Measurements from ENCODE around the gene PEAK1.

DNA sequence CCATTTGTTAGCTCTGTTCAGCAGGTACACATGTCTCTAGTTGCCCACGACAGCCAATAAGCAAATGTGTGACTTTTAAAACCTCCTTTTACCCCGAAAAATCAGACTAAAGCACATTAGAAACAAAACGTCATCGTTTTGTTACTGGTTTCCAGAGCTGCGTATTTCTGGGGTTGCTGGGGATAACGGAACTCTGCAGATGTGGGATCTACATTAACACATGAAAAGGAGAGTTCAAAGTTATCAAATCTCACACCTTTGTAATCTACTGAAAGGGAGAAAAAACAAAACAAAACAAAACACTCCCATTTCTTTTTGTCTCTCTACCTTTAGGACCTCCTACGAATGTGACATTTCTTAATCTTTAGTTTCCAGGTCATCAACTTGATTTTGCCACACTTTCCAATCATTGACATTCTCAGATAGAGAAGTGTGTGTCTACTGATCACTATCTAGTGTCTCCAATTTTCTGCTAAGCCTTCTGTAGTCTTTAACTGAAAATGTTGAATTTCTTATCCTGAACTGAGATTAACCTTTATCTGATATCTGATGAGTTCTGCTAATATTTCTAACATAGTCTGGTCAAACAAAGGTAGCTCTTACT is 256.0 kb downstream of the PEAK1 start:
- TF ChIP-seq GATA2 (IDR thresholded peaks at IDR 0.05; ENCODE audit: low read depth, low read length) (no peak), GATA3 (IDR thresholded peaks at IDR 0.05; ENCODE audit: low read depth, low read length) (no peak)

Measured in SH-SY5Y (cell line).